GM13977 (cell line): Measurements from ENCODE around the gene NEMF.

Source experiments
- DNase-seq: peaks from one replicate; pipeline ENCODE4 v3.0.0; 2012; ENCODE audit warnings: low spot score
- CTCF ChIP-seq: IDR thresholded peaks from 2 replicates; pipeline ENCODE4 v1.5.1; 2012; ENCODE audit warnings: mild to moderate bottlenecking, control low read depth; ENCODE audit not compliant: insufficient read depth; ENCODE audit errors: extremely low read depth, missing control alignments
- in situ Hi-C: fragments of 300-500 bp; cut with MboI; formaldehyde crosslinking; loops from one replicate; pipeline ENCODE4 v1.12.0; 2022; ENCODE audit warnings: low sequenced_read_pairs, low pct_unique_long_range_greater_than_20kb, mixed read lengths, inconsistent platforms; ENCODE audit not compliant: unreplicated experiment

NEMF gene

GRCh38 chr14:49853572-49854375, 1.2 kb upstream of the NEMF start:
- peak; percentile 63 for TF ChIP-seq CTCF
- in situ Hi-C loops = loop anchor here (25.0 kb wide), 1 partner anchor 684 kb away; the partner anchor contains the start of gene MAP4K5
- DNase-seq = peak; percentile 57

- DNase-seq = no peak
- no peak for TF ChIP-seq CTCF
- in situ Hi-C loops = loop anchor here (25.0 kb wide), 1 partner anchor 684 kb away; the partner anchor contains the start of gene MAP4K5
Observed at GRCh38 chr14:49853158-49853477, 530 bp upstream of the NEMF start.

- in situ Hi-C loops = loop anchor here (25.0 kb wide), 1 partner anchor 685 kb away; the partner anchor contains the start of gene MAP4K5
- DNase-seq = no peak
- TF ChIP-seq CTCF = no peak
Observed at GRCh38 chr14:49851813-49852212, 775 bp downstream of the NEMF start.

- DNase-seq = no peak
- in situ Hi-C loops = loop anchor here (25.0 kb wide), 1 partner anchor 212 kb away; the partner anchor contains the start of gene DNAAF2
- no peak for TF ChIP-seq CTCF
Observed at GRCh38 chr14:49849213-49849847, 3.3 kb downstream of the NEMF start.

GRCh38 chr14:49828640-49829039, 23.9 kb downstream of the NEMF start:
- no peak for DNase-seq
- no peak for TF ChIP-seq CTCF
- in situ Hi-C loops = loop anchor here (25.0 kb wide), 1 partner anchor 191 kb away; the partner anchor contains the start of gene DNAAF2

- no peak for DNase-seq
- TF ChIP-seq CTCF = no peak
- in situ Hi-C loops = no loop called here
Observed at GRCh38 chr14:49820176-49820575, 32.4 kb downstream of the NEMF start.
